Measurements from ENCODE around the gene PRKG1.
"Not testable (repeated sequence)": the region's sequence is repeated elsewhere in the genome, so short reads cannot be mapped to it uniquely, and the experiment has no call there.

Gene PRKG1

DNA sequence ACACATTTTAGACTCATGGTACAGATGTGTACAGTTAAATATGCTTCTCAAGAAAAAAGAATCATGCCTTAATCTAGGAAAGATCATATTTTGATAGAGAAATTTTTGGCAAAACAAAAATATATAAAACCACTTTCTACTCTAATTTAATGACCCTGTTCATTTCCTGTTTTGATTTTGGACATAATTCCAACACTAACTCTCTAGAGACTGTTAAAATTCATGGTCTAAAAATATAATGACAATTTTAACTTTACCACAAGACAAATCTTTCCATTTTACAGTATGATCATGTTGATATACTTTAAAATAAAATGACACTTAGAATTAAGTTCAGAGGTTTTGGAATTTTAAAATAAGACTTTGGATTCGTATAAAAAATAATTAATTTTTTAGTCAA, 45.2 kb downstream of the PRKG1 start:
- no peak for DNase-seq

DNA sequence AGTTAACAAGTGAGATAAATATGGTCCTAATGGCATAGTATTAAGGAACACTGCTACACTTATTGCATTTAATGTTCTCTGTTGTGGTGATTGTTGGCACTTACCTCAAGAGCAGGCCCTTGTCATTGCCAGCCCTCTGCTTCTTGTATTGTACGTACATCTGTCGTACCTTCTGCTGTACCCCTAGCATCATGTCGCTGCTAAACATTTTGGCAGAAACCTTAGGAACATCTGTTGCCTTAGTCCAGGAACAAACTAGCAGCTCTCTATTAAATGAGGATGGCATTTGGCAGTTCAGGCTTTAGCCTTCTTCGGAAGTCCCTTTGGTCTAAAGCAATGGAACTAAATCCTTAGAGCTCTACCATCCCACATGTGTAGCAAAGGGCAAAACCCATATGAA, 47.6 kb downstream of the PRKG1 start:
- DNase-seq, result no peak

DNA sequence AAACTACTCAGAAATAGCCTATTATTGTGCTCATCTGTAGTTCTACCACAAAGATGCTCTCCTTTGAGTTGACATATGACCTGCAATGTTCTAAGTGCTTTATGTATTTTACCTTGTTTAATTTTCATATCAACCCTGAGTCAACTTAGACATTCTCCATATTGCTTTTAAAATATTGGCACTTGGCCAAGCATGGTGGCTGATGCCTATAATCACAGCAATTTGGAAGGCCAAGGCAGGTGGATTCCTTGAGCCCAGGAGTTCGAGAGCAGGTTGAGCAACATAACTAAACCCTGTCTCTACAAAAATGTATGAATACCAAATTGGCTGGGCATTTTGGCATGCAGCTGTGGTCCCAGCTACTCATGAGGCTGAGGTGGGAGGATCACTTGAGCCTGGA, 50.6 kb downstream of the PRKG1 start:
- DNase-seq, result no peak

DNA sequence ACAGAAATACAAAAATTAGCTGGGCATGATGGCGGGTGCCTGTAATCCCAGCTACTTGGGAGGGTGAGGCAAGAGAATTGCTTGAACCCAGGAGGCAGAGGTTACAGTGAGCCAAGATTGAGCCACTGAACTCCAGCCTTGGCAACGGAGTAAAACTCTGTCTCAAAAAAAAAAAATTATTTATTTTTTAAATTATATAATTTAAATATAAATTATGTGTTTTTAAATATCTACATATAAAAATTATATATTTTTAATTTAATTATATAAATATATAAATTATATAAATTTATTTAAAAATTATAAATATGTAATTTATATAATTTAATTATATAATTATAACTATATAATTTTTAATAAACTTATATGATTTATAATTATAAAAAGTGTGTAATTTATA, 51.2 kb downstream of the PRKG1 start:
- no peak for DNase-seq

DNA sequence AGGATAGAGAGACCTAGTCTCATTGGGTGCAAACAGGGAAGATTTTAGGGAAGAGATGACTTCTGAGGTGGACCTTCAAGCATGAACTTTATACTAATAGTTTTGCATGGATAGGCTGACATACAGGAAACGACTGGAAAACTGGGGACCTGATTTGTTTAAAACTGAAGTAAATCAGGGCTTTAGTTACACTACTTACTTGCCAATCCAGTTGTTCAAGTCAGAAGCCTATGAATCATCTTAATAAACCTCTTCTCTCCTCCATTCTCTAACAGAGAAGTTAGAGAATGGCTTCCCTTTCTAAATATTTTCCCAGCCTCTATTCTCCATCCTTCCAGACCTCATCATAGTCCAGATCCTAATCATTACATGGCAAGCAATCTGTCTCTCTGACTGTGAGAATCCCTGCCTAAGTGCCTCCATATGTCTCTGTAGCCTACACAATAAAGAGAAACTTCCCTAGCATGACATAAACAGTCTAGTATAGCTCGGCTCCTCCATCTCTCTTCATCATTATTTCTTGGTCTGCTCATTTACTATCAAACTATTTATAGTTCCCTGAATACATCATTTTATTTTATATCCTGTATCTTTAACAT, 55.8 kb downstream of the PRKG1 start:
- no peak for DNase-seq

DNA sequence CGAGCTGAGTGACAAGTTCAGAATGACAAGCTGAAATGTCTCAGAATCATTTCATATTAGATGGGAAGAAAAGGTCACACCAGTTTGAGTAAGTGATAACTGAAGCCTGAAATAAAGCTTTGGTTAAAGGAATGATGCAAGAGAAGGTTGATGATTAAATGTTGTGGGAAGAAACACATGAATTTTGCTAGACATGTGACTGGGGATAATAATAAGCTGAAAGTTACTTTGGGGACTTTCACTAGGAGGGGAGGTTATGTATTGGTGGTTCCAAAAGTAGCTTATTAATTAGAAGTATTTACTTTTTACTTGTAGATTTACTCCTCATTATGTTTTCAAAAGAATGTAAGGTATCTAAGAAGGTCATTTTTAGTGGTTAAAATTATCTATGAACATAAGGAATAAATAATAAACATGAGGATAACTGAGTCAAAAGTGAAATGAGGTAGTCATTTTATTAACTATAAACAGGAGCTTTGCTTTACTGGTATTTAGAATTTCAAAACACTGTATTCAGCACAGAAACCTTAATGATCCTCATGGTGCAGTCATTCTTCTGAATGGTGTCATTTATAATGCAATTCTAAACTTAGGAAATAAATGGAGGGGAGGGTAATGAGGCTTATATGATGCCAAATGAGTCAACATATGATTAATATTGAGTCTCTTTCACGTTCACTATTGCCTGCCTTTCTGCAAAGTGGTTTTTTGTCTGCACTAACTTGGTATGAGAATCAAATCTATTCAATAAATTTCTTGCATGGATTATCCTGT, 63.7 kb downstream of the PRKG1 start:
- DNase-seq, result no peak

DNA sequence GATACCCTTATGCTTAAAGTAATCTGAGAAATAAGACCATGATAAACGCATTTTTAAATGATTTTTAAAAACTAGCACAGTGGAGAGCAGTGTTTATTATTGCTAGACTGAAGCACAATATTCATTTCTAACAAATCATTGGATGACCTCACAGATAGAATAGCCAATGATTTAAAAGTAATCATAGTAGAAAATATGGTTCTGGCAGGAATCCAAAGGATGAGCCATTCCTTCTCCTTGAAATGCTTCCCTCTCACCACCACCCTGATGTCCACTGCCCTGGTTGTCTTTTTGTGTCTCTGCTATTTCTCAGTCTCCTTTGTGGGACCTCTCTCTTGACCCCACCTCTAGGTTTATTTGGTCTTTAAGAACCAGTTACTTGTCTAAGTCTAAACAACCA, 64.9 kb downstream of the PRKG1 start:
- no peak for DNase-seq

DNA sequence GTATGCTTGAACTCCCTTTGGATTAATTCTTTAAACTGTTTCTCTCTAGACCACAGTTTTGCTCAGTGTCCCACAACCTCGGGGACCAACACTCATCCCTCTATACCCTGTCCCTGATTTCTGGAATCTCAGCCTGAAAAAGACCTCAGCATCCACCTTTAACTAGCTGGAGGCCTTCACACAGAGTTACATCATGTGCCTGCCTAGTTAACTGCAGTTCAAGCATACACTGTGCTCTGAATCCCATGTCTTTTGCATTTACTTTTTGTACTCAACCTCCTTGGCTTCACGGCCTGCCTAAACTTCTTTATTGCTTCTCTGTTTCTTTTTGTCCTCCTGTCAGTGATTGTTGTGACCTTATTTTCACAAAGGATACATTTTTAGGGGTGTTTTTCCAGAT, 66.7 kb downstream of the PRKG1 start:
- DNase-seq, result no peak

DNA sequence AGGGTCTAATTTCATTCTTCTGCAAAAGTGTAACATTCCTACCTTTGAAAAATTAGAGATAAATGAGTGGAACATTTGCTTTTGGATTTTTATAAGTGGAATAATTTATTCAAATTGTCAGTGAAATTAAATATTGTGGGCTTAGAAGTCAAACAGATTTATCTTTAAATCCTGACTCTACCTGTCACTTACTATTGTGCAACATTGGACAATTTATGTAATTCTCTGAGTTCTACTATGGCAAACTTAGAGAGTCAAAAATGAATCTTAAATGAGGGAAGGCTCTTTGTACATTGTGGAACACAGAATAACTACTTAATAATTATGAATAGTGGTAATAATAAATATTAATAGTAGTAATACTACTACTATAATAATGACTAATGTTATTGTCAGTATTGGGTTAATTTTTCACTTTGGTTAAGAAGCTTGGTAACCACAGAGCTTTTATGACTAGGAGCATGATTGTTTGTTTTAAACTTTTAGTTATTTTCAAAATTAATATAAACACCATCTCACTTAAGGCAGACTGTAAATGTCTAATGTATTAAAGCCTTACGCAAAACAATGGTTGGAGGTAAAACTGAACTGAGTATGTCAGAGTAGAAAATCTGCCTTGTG, 70.0 kb downstream of the PRKG1 start:
- no peak for DNase-seq

DNA sequence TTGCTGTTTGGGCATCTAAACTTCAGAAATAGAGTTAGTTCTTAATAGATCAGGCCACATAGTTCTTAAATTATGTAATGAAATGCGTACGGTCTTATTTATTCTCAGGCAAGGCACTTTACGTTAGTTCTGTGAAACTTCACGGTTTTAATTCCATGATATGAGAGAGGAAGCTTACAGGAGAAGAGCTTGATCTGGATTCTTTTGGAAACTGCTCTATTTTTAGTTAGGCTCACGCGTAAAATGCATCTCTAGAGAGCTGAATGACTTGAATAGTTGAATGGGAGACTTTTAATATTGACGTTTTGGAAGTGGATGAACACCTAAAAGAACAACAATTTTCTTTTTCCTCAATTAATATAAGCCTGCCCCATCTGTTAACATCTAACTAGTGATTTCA, 71.1 kb downstream of the PRKG1 start:
- no peak for DNase-seq

DNA sequence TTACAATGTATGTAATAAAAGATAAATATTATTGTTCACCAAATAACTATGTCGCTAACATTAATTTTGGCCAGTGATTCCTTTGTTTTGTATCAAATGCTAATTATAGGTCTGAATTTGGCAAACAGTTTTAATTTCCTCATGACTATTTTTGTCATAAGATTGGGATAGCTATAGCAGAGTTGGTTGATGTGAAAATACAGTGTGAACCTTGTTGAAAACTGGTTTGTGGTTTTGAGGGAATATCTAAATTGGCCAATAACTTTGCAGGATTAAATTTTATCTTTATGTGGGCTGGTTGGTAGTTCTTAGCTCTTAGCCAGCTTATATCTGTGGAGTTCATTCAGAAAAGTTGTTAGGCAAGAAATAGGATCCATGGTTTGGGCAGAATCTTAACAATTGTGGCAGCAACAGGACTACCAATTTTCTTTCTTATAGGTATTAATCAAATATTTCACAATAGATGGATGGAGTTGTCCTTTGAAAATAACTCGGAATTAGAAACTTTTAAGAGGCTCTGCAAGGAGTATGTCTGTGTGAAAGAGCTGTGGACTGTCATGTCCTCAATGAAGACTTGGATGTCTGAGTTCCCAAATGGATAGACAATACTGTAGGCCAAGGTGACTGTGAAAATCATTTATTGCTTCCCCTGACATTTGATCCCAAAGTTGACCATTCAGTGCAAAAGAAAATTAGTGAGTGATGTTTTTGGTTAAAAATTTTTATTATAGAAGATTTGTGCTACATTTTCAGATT, 73.5 kb downstream of the PRKG1 start:
- no peak for DNase-seq

DNA sequence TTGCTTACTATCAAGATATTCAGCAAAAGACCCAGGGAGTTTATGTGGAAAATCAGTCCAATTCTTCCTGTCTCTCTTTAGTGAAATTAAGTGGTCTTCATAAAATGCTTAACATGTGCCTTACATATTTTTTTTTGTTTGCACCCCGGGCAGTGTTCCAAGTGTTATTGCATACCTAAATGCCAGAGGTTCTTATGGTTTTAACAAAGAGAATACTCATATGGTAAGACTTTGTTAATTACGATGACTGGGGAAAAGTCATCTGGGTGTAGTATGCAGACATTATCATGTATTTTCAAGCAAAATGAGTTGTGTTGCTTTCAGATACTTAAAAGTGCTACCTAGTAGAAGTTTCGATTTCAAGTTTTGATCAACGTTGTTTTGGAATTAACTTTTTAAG, 82.6 kb downstream of the PRKG1 start:
- DNase-seq, result no peak

DNA sequence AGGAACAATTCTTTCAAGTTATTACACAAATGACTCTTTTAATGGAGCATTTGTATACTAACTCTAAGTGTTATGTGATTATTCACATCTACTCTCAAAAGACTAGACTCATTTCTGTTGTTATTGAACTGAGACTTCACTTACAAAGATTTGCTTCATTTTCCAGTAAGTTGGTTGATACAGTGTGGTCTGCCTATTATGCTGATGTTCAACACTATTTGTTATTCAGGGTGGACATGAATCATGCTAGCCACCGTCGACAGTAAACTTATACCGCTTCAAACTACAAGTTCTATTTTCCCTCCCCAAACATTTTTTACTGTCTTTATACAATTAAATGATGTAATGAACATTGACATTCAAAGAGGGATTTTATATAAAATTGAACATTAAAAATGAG, 84.5 kb downstream of the PRKG1 start:
- DNase-seq, result no peak

DNA sequence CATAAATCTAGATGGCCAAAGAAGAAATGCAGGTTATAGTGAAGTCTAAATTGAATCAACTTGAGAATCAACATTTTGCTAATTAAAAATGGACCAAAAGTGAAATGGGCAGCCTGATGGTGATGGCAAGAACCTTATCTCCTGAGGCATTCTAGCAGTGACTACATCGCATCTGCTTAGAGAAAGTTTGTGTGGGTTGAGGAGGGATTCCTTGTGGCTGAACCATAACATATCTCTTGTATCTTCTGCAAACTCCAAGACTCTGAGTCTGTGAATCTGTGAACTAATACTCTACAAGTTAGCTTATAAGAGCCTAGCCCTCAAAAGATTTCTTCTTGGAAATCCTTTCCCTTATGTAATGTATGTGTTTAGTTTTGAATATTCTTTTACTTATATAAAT, 85.6 kb downstream of the PRKG1 start:
- DNase-seq, result no peak

DNA sequence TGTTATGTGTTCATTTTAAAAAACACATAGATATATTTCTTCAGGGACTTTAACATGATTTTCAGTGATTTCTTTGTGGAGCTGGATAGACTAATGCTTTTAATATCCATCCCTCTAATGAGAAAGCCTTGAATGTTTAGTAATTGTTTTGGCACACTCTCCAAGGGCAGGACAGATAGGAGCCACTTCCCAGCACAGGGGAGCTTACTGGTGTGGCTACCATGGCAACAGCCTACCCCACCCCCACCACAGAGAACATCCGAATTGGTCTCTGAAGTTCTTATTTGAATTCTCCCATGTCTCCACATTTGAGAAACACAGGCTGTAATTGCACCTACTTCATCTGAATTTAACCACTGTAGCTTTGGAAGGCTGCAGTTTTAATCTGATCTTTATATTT, 87.7 kb downstream of the PRKG1 start:
- DNase-seq, result no peak

DNA sequence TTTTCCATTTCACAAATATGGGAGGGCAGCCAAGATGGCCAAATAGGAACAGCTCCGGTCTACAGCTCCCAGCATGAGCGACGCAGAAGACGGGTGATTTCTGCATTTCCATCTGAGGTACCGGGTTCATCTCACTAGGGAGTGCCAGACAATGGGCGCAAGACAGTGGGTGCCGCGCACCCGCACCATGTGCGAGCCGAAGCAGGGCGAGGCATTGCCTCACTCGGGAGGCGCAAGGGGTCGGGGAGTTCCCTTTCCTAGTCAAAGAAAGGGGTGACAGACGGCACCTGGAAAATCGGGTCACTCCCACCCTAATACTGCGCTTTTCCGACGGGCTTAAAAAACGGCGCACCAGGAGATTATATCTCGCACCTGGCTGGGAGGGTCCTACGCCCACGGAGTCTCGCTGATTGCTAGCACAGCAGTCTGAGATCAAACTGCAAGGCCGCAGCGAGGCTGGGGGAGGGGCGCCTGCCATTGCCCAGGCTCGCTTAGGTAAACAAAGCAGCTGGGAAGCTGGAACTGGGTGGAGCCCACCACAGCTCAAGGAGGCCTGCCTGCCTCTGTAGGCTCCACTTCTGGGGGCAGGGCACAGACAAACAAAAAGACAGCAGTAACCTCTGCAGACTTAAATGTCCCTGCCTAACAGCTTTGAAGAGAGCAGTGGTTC, 89.2 kb downstream of the PRKG1 start:
- not testable (repeated sequence) for DNase-seq

DNA sequence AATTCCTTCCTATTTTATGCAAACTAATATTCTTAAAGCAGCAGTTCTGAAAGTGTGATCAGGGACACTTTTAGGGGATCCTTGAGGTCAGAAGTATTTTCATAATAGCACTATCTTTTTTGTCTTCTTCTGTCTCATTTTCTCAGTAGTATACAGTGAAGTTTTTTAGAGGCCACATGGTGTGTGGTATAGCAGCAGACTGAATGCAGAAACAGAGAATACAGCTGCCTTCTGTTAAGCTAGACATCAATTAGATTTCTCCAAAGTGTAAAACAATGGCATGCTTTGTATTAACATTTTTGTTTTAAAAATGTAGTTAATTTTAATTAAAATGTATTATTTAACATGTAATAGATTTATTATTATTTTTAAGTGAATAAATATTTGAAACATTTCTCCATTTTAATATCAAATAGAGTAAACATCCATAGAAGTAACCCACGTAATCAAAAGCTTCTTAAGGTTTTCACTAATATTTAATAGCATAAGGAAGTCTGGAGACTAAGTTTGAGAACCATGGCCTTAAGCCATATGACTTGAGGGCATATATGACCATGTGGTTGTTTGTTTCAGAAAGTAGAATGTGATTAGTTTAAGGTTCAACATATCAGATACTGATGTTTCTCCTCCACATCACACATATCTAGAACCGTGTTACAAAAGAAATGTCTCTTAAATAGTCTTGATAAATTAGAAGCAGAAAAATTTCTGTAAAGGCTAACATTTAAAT, 94.0 kb downstream of the PRKG1 start:
- DNase-seq, result no peak

DNA sequence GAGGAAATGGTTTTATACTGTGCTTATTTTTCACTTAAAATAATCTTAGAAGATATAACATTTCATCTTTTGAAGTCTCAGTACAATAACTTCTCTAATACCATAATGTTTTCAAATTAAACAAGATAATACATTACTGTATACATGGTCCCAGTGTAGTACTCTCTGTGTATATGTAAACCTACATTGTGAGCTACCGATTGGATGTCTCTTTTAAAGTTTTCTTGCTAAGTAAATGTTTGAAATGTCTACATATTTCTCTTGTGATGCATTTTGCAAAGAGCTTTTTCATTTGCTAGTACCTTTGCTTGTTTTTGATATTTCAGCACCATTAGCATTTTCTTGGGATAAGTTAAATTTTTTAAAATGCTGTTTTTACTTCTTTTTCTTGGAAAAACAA, 94.8 kb downstream of the PRKG1 start:
- no peak for DNase-seq

DNA sequence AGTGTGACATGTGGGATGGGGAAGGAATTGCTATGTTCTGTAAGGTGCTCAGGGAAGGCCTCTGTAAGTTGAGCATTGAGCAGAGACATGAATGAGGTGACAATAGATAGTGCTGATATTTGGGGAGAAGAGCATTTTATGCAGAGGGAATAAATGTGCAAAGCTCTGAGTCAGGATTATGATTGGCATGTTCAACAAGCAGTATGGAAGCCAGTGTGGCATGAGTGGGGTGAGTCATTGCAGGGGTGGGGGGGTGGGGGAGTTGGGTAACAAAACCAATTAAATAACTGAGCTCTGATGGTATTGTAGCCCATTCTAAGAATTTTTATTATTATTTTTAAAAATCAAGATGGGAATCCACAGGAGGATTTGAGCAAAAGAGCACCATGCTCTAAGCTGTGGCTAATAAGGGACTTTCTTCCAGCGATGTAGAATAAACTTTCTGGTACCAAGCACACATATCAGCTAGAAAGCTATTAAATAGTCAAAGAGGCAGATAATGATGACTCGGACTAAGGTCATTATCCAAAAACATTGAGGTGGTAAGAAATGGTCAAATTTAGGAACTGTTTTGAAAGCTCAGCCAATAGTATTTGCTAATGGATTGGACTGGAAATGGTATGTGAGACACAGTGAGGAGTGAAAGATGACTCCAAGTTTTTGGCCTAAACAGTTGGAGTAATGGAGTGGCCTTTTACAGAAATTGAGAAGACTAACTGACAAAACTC, 96.4 kb downstream of the PRKG1 start:
- DNase-seq, result no peak

DNA sequence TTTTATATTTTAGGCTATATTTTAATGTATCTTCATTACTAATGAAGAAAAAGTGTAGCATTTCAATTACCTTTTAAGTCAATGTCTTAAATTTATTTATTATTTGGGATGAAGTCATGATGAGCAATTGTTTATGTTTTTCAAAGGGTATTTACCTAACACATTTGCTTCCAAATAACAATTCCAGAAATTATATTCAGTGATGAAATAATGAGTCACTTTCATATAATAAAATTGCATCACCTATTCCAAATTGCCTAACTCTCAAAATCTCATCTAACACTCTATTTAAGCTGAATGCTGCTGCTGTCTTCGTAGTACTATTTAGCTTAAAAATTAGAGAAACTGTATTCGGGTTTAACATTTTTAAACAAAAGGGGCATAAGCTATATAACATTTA, 97.7 kb downstream of the PRKG1 start:
- DNase-seq, result no peak

DNA sequence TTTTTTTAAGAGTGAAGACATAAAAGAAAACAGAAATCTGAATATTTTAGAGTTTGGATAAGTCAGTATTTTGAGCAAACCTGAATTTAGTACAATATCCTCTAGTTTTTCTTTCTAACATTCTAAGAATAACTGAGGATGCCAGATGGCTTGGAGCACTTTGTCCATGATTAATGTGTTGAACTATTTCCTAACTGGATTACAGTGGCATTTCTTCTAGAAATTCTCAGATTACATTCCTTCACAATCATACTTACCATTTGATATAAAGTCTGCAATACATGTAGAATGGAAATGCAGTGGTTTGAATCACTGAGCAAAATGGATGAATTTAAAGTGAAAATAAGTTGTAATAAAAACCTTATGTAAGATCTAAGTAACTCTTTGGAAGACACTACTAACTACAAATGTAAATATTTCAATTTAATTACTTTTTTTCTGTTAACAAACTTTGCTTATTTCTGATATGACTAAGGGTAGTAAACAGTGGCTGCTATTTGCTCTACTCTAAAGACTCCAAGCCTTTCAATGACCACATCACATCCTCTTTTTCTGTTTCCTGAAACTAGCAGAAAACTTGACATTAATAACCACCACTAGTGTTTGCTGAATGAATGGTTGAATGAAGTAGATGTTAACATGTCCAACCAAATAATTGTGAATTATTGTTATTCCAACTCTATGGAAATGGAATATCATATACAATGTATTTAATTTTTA, 102.8 kb downstream of the PRKG1 start:
- DNase-seq, result no peak

Measured in effector CD4-positive, alpha-beta T cell (primary cell).